ENCODE data around the gene MYEOV.

MYEOV gene

GRCh38 chr11:69320756-69321741 is 27.1 kb downstream of the MYEOV start:
- DNase-seq, result peak; percentile 38

- peak; percentile 44 for DNase-seq
Observed at GRCh38 chr11:69321877-69322361, 28.0 kb downstream of the MYEOV start.

GRCh38 chr11:69325446-69325845 is 31.5 kb downstream of the MYEOV start:
- peak; percentile 19 for DNase-seq

- DNase-seq, result no peak
Observed at GRCh38 chr11:69326622-69327219, 32.8 kb downstream of the MYEOV start.

- peak; percentile 38 for DNase-seq
Observed at GRCh38 chr11:69327741-69328191, 33.8 kb downstream of the MYEOV start.

- peak; percentile 53 for DNase-seq
Observed at GRCh38 chr11:69328231-69328630, 34.3 kb downstream of the MYEOV start.

- no peak for DNase-seq
Observed at GRCh38 chr11:69329581-69329980, 35.6 kb downstream of the MYEOV start.

- DNase-seq, result no peak
Observed at GRCh38 chr11:69330330-69330729, 36.4 kb downstream of the MYEOV start.

GRCh38 chr11:69333149-69333710 is 39.3 kb downstream of the MYEOV start:
- peak; percentile 46 for DNase-seq

GRCh38 chr11:69333879-69334278 is 39.9 kb downstream of the MYEOV start:
- DNase-seq, result peak; percentile 10

- peak; percentile 28 for DNase-seq
Observed at GRCh38 chr11:69335007-69335780, 41.2 kb downstream of the MYEOV start.

- peak; percentile 54 for DNase-seq
Observed at GRCh38 chr11:69335781-69336405, 41.9 kb downstream of the MYEOV start.

GRCh38 chr11:69337211-69337721 is 43.3 kb downstream of the MYEOV start:
- DNase-seq, result peak; percentile 81

- DNase-seq, result no peak
Observed at GRCh38 chr11:69339041-69339733, 45.2 kb downstream of the MYEOV start.

- DNase-seq, result no peak
Observed at GRCh38 chr11:69339983-69340565, 46.1 kb downstream of the MYEOV start.

- no peak for DNase-seq
Observed at GRCh38 chr11:69342588-69343330, 48.8 kb downstream of the MYEOV start.

- DNase-seq, result no peak
Observed at GRCh38 chr11:69343401-69344321, 49.7 kb downstream of the MYEOV start.

- DNase-seq, result no peak
Observed at GRCh38 chr11:69344570-69345145, 50.7 kb downstream of the MYEOV start.
